GM18951 (cell line): ENCODE data around the gene MELTF.

ENCODE experiments used
- POLR2A ChIP-seq: IDR thresholded peaks from 4 replicates; pipeline ENCODE4 v1.6.1; 2011; ENCODE audit warnings: mild to moderate bottlenecking; ENCODE audit not compliant: insufficient read length, insufficient read depth; ENCODE audit errors: extremely low read depth
- in situ Hi-C: fragments of 300-500 bp; cut with MboI; formaldehyde crosslinking; loops from one replicate; pipeline ENCODE4 v1.12.0; 2022; ENCODE audit warnings: low sequenced_read_pairs, mixed read lengths, inconsistent platforms; ENCODE audit not compliant: unreplicated experiment

The MELTF gene

GRCh38 chr3:196963631-196963953 is 66.0 kb downstream of the MELTF start:
- in situ Hi-C loops: loop anchor here (25.0 kb wide), 1 partner anchor 351 kb away; no protein-coding TSS in a partner anchor
- TF ChIP-seq POLR2A: no peak

- in situ Hi-C loops: loop anchor here (25.0 kb wide), 1 partner anchor 351 kb away; no protein-coding TSS in a partner anchor
- TF ChIP-seq POLR2A: no peak
Observed at GRCh38 chr3:196962930-196963630, 66.5 kb downstream of the MELTF start.

GRCh38 chr3:196962108-196962929 is 67.3 kb downstream of the MELTF start:
- in situ Hi-C loops: loop anchor here (25.0 kb wide), 1 partner anchor 350 kb away; no protein-coding TSS in a partner anchor
- TF ChIP-seq POLR2A: no peak

GRCh38 chr3:196954832-196955231 is 74.8 kb downstream of the MELTF start:
- TF ChIP-seq POLR2A: no peak
- in situ Hi-C loops: loop anchor here (25.0 kb wide), 1 partner anchor 343 kb away; no protein-coding TSS in a partner anchor
